ENCODE data around the gene DBX1.

DNA sequence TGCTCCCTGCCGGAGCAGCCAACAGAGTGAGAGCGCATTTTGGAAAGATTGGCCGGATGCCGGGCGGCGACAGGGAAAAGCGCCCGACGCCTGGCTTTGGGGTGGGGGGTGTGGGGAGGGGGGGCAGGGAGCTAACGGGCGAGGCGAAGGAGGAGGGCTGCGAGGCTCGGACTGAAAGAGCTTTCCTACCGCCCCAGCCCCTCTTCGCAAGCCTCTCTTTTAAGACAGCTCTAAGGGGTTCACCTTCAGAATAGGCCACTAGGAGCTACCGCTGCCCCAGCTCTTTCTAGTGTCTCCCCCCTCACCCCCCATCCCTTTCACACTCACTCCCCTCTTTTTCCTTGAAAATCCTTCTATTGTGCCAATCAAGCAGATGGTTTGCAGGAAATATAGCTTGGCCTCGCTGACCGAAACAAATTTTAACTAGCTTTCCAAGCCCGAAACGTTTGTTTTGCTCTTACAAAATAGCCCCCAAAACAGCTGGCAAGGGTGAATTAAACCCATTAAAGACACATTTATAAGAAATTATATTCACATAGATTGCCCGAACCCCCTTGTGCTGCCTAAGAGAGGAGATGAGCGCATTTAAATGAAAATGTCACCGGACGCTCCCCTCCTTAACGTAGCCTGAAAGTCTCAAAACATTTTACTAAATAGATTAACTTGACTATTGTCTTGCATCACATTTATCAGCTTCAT lies 3.7 kb upstream of the DBX1 start:
- TF ChIP-seq POLR2A (IDR thresholded peaks at IDR 0.05) (no peak), CTCF (IDR thresholded peaks at IDR 0.05) (no peak)

All from esophagus squamous epithelium (tissue), 4 donors.